ENCODE measurements around the gene PTPRG. TPM values are rescaled to one million over a fixed set of nuclear protein-coding genes. Genes with fewer than 3 reads are reported as not detected.

Gene PTPRG
- total and polyA plus RNA-seq, 2 donors (not counting 3 experiments of a cell fraction or from before 2014, with no cell fraction given): 8.9 to 39.1 TPM

DNA sequence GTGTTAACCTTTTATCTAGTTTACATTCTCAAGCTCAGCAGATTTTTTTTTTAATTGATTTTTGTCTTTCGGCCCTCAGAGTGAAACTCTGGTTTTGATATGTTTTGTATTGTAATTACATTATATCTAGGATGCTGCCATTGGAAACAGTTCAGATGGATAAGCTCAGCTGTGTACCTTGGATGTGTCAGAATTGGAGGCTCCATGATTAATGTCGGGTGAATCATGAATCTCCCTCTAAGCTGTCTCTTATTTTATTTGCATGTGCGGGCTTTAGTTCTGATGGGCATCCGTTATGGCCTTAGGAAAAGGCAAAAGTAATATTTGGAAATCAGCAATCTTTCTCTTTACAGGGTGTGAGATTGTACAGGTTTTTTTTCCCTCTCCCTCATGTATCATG, 4.2 kb downstream of the PTPRG start:
- Histone ChIP-seq H3K36me3 (ENCODE audit: control insufficient read depth in 2 of 2, extremely low read depth in 1 of 2, insufficient read depth in 2 of 2, low read length in 2 of 2) (no peaks in the 10 kb centered on the region), H3K4me1 (ENCODE audit: control insufficient read depth, extremely low read depth, insufficient read depth, low read length) (peaks cover 21% of the 10 kb centered on the region), H2AFZ (ENCODE audit: low read depth, low read length) (no peak overlapping the region), H3K9me3 (replicated peaks; ENCODE audit: control insufficient read depth, insufficient read depth, low read length) (no peaks in the 10 kb centered on the region), H3K27ac (ENCODE audit: insufficient read depth, low read depth, low read length) (no peak overlapping the region), H3K79me2 (ENCODE audit: control insufficient read depth, insufficient read depth, low read length) (peaks cover 25% of the 10 kb centered on the region), H3K9me1 (replicated peaks; ENCODE audit: control insufficient read depth, extremely low read depth, insufficient read depth, low read length) (no peaks in the 10 kb centered on the region), H4K20me1 (replicated peaks; ENCODE audit: control insufficient read depth, extremely low read depth, insufficient read depth, low read length) (no peaks in the 10 kb centered on the region), H3K4me3 (replicated peaks in 1 of 3; ENCODE audit: insufficient read depth in 1 of 3, low read depth in 1 of 3, low read length in 3 of 3) (no peak overlapping the region), H3K27me3 (ENCODE audit: control insufficient read depth in 2 of 2, insufficient read depth in 2 of 2, low read length in 2 of 2) (no peaks in the 10 kb centered on the region), H3K4me2 (ENCODE audit: insufficient read depth, low read length) (no peak overlapping the region), H3K9ac (replicated peaks; ENCODE audit: extremely low read depth, insufficient read depth, low read length) (no peak overlapping the region)
- dilution Hi-C loops (cut with MboI; ENCODE audit: extremely low pct_ligation_motif_present, low sequenced_read_pairs): no loop called here
- FAIRE-seq (no peak), DNase-seq (ENCODE audit: low read depth, low spot score) (no peak)
- intact Hi-C loops (cut with micrococcal nuclease): loop anchor here (2.0 kb wide), 3 partner anchors 283 to 363 kb away; no protein-coding TSS in a partner anchor
- TF ChIP-seq, protein P1, sequence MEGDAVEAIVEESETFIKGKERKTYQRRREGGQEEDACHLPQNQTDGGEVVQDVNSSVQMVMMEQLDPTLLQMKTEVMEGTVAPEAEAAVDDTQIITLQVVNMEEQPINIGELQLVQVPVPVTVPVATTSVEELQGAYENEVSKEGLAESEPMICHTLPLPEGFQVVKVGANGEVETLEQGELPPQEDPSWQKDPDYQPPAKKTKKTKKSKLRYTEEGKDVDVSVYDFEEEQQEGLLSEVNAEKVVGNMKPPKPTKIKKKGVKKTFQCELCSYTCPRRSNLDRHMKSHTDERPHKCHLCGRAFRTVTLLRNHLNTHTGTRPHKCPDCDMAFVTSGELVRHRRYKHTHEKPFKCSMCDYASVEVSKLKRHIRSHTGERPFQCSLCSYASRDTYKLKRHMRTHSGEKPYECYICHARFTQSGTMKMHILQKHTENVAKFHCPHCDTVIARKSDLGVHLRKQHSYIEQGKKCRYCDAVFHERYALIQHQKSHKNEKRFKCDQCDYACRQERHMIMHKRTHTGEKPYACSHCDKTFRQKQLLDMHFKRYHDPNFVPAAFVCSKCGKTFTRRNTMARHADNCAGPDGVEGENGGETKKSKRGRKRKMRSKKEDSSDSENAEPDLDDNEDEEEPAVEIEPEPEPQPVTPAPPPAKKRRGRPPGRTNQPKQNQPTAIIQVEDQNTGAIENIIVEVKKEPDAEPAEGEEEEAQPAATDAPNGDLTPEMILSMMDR (IDR thresholded peaks at IDR 0.05; ENCODE audit: extremely low read depth in 1 of 2, insufficient read depth in 1 of 2, low read depth in 1 of 2, low read length in 2 of 2): no peak
- TF ChIP-seq POLR2A (IDR thresholded peaks at IDR 0.05; ENCODE audit: low read depth, low read length): no peak
- no peak for TF ChIP-seq JUN (IDR thresholded peaks at IDR 0.05; ENCODE audit: borderline replicate concordance, insufficient read depth, insufficient read length, low read depth)
- TF ChIP-seq MYC (IDR thresholded peaks at IDR 0.05; ENCODE audit: low read depth, low read length): no peak
- TF ChIP-seq EZH2 (IDR thresholded peaks at IDR 0.05; ENCODE audit: borderline replicate concordance, low read depth, low read length, severe bottlenecking): no peak
- TF ChIP-seq POLR2AphosphoS5 (IDR thresholded peaks at IDR 0.05; ENCODE audit: insufficient read depth, low read depth, low read length): no peak
- TF ChIP-seq GATA2 (IDR thresholded peaks at IDR 0.05; ENCODE audit: insufficient read depth, insufficient read length, low read depth, low read length): no peak
- TF ChIP-seq FOS (IDR thresholded peaks at IDR 0.05; ENCODE audit: borderline replicate concordance, insufficient read depth, low read length): no peak
- TF ChIP-seq, protein P2, sequence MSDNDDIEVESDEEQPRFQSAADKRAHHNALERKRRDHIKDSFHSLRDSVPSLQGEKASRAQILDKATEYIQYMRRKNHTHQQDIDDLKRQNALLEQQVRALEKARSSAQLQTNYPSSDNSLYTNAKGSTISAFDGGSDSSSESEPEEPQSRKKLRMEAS (IDR thresholded peaks at IDR 0.05; ENCODE audit: insufficient read depth, insufficient read length): no peak
- ChIA-PET CTCF (interaction anchor here (0.6 to 16.1 kb wide), 18 partner anchors 8 to 621 kb away, joined by 3 to 182 read pairs (median 8); no protein-coding TSS in a partner anchor), POLR2A (interaction anchor here (1.2 kb wide), 1 partner anchor 13 kb away, joined by 3 read pairs; no protein-coding TSS in a partner anchor)
- BruUV-seq (replicated peaks): no TSS peak
